Measurements from ENCODE around the gene ADAM17. TPM values are rescaled to one million over a fixed set of nuclear protein-coding genes. Genes with fewer than 3 reads are reported as not detected.

Gene ADAM17
- total RNA-seq, 1 donor: 59.2 TPM

DNA sequence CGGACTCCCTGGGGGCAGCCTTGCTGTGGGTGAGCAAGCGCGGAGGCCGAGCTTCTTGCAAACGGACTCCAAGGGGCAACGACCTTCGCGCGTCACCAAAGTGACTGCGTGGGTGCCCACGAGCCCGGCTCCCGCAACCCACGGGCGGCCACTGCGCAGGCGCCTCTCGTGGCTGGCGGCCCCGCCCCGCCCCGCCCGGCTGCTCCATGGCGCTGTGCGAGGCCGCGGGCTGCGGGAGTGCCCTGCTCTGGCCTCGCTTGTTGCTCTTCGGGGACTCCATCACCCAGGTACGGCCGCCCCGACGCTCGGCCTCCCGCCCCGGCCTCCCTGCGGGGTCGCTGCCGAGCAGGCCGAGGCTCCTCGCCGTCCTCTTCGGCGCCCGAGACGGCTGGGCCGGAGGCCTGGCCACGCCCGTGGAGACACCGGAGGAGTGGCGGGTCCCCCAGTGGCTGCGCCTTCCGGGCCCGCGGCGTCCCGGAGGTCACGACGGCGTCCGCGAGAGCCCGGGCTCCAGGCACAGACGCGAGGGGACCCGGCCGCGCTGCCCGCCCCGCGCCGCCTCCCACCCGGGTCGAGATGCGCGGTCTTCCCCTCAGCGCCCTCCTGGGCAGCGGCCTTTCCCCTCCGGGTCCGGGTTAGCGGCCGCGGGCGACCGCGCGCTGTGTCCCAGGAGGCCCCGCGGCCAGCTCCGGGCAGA is 81.1 kb downstream of the ADAM17 start, which contains the start of gene IAH1:
Gene IAH1, plus strand, starts transcription at position 191 of the 697 bp plus-strand sequence. Its CDS starts 16 bp downstream, at position 207.
- TF ChIP-seq, protein P1, sequence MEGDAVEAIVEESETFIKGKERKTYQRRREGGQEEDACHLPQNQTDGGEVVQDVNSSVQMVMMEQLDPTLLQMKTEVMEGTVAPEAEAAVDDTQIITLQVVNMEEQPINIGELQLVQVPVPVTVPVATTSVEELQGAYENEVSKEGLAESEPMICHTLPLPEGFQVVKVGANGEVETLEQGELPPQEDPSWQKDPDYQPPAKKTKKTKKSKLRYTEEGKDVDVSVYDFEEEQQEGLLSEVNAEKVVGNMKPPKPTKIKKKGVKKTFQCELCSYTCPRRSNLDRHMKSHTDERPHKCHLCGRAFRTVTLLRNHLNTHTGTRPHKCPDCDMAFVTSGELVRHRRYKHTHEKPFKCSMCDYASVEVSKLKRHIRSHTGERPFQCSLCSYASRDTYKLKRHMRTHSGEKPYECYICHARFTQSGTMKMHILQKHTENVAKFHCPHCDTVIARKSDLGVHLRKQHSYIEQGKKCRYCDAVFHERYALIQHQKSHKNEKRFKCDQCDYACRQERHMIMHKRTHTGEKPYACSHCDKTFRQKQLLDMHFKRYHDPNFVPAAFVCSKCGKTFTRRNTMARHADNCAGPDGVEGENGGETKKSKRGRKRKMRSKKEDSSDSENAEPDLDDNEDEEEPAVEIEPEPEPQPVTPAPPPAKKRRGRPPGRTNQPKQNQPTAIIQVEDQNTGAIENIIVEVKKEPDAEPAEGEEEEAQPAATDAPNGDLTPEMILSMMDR (IDR thresholded peaks at IDR 0.05; ENCODE audit: insufficient read depth, low read depth, low read length): no peak
- peak within 1 kb of the TSS; percentile 77 for H3K4me3 ChIP-seq (ENCODE audit: low read depth, low read length)
- peak; percentile 35 for DNase-seq (ENCODE audit: low read depth)

DNA sequence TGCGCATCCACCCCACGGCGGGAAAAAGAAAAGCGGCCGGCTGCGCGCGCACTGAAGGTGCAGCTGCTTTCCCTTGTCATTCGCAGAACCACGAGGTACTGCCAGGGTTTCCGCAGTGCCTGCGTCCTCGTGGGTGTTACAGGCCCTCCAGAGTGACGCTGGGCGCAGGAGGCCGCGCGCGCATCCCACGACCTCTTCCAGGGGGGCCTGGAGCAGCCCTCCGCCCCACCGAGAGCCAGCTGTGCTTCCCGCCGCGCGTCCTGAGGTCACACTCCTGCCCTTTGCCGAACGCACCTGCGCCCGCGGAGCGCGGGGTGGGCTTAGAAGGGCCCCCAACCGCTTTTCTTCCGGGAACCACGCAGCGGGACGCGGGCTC is 81.7 kb downstream of the ADAM17 start:
- peak overlapping the region; percentile 77 for H3K4me3 ChIP-seq (ENCODE audit: low read depth, low read length)
- TF ChIP-seq, protein P1 (IDR thresholded peaks at IDR 0.05; ENCODE audit: insufficient read depth, low read depth, low read length): no peak
- peak; percentile 42 for DNase-seq (ENCODE audit: low read depth)

DNA sequence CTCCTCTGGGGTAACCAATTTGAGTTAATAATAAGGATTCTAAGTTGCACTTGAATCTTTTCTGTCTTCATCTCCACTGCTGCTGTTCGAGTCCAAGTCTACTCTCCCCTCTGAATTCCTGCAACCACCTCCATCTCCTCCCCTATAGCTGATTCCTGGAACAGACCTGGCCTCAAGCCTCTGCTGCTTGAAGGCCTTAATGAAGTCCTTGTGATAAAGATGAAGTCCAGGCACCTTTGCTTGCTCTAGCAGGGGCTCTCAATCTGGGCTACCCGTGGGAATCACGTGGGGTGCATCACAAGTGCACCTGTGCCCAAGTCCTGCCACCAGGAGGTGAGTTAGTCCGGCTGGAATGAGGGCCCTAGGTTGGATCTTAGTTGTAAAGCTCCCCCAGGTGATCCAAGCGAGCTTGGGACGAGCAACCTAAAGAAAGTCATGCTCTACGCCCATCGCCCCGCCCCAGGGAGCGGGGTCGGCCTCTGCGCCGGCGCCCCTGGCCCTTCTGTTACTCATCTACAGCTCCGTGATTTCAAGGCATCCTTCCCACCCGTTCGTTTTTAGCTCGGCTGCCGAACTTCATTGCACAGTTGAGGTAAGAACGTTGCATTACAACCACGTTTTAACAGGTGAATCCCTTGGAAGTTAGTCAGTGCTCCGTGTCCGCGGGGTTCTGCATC is 82.2 kb downstream of the ADAM17 start:
- no peak for DNase-seq (ENCODE audit: low read depth)
- H3K4me3 ChIP-seq (ENCODE audit: low read depth, low read length): peak overlapping the region; percentile 77
- TF ChIP-seq, protein P1 (IDR thresholded peaks at IDR 0.05; ENCODE audit: insufficient read depth, low read depth, low read length): peak; percentile 10

DNA sequence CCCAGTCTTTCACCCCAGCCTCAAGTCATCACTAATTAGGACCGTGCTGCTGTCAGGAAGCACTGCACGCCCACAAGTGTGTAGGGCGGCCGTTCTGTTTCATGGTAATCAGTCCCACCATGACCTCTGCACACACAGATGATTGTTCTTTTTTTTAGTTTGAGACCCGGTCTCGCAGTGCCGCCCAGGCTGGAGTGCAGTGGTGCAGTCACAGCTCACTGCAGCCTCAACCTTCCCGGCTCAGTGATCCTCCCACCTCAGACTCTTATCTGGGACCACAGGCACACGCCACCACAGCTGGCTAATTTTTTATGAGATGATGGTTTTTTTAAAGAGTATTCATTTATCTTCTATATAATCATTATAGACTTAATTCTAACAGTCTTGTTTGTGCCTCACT is 83.1 kb downstream of the ADAM17 start:
- no peak overlapping the region for H3K4me3 ChIP-seq (ENCODE audit: low read depth, low read length)
- DNase-seq (ENCODE audit: low read depth): no peak
- TF ChIP-seq, protein P1 (IDR thresholded peaks at IDR 0.05; ENCODE audit: insufficient read depth, low read depth, low read length): no peak

DNA sequence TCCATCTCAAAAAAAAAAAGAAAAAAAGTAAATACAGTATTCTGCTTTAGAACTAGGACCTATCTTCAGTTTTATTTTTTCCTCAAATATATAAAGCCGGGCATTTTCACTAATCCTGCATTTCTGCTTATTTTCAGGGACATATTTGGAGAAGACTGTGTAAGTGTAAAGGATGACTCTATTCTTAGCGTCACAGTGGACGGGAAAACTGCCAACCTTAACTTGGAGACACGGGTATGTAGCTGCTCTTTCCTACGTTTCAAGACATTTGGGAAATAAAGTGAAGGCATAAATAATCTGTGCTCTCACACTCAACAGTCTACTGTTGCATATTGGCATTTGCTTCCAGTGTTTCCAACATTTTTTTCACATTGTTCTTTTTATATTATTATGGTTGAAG is 84.4 kb downstream of the ADAM17 start:
- DNase-seq (ENCODE audit: low read depth): no peak
- H3K4me3 ChIP-seq (ENCODE audit: low read depth, low read length): no peak overlapping the region
- TF ChIP-seq, protein P1 (IDR thresholded peaks at IDR 0.05; ENCODE audit: insufficient read depth, low read depth, low read length): no peak

DNA sequence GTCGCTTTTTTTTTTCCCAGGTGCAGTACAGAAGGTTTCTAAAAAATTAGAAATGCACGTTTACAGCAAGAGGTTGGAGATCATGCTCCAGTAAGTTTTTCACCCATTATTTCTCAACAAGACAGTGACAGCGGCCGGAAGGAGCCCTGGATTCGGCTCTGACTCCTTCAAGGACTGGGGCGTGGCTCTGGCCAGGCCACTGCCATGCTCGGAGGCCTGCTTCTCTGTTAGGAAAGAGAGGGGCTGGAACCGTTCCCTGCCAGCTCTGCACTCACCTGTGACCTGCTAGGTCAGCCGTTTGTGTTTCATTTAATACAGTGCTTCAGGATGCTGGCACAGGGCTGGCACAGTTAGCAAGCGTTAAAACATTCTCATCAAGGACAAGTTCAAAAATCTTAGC is 87.9 kb downstream of the ADAM17 start:
- no peak overlapping the region for H3K4me3 ChIP-seq (ENCODE audit: low read depth, low read length)
- DNase-seq (ENCODE audit: low read depth): no peak
- TF ChIP-seq, protein P1 (IDR thresholded peaks at IDR 0.05; ENCODE audit: insufficient read depth, low read depth, low read length): no peak
